Measurements from ENCODE around the gene ZBTB20. TPM values are rescaled to one million over a fixed set of nuclear protein-coding genes. Genes with fewer than 3 reads are reported as not detected.

ZBTB20 gene
- total RNA-seq, 1 donor from 2014 or later, result 21.4 TPM

DNA sequence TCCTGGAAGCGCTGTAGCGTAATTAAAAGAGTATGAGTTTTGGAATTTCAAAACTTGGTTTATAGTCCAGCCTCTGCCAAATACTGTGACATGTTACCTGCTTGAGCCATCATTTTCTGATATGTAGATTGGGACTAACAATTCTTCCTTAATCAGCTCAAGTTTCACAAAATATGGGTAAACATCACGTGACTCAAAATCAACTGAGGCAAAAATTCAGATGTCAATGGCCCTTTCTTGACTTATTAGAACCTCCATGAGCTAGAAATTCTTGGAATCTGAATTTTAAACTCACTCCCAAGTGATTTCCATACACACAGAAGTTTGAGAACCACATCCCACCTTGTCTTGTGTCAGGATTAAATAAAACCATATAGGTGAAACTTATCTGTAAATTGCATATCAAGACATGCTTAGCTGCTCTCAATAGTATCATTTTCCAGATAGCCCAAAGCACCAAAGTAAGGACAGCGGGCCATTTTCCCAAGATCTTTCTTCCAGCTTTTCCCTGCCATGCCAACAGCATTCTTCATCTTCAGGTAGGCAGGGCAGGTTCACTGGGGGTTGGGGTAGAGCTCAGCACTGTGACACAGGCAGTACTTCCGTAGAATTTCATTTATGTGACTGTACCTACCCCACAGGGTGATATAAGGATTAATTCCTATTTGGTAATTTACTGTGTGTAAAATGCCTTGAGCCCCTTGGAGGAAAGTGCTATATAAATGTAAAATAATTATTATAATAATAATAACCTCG is 474.2 kb downstream of the ZBTB20 start:
- Histone ChIP-seq H2AFZ (ENCODE audit: low read depth, low read length) (no peak overlapping the region), H3K79me2 (ENCODE audit: insufficient read depth, low read length) (no peaks in the 10 kb centered on the region), H3K4me2 (ENCODE audit: low read length) (no peak overlapping the region), H3K9ac (ENCODE audit: low read length) (no peak overlapping the region), H3K4me3 (ENCODE audit: insufficient read depth, low read depth, low read length) (no peak overlapping the region), H4K20me1 (ENCODE audit: insufficient read depth, low read length) (no peaks in the 10 kb centered on the region), H3K36me3 (ENCODE audit: insufficient read depth, low read length) (no peaks in the 10 kb centered on the region), H3K27ac (ENCODE audit: low read depth, low read length) (no peak overlapping the region), H3K9me3 (ENCODE audit: insufficient read depth, low read depth, low read length) (no peaks in the 10 kb centered on the region), H3K4me1 (ENCODE audit: insufficient read depth, low read length) (peaks cover 11% of the 10 kb centered on the region), H3K27me3 (ENCODE audit: insufficient read depth, low read length) (no peaks in the 10 kb centered on the region)
- Mint-ChIP-seq H3K27ac (ENCODE audit: unreplicated experiment) (peak overlapping the region; percentile 18), H3K27me3 (ENCODE audit: low read depth, unreplicated experiment) (no peaks in the 10 kb centered on the region), H3K4me1 (ENCODE audit: low read depth, unreplicated experiment) (peaks cover 35% of the 10 kb centered on the region), H3K4me3 (ENCODE audit: unreplicated experiment) (no peak overlapping the region), H3K9me3 (ENCODE audit: unreplicated experiment) (peaks cover 2% of the 10 kb centered on the region), H3K36me3 (ENCODE audit: low read depth, unreplicated experiment) (no peaks in the 10 kb centered on the region)
- FAIRE-seq (no peak), DNase-seq (ENCODE audit: low read depth) (no peak)
- TF ChIP-seq EZH2 (IDR thresholded peaks at IDR 0.05; ENCODE audit: insufficient read depth, low read length), result no peak
- TF ChIP-seq, protein P1, sequence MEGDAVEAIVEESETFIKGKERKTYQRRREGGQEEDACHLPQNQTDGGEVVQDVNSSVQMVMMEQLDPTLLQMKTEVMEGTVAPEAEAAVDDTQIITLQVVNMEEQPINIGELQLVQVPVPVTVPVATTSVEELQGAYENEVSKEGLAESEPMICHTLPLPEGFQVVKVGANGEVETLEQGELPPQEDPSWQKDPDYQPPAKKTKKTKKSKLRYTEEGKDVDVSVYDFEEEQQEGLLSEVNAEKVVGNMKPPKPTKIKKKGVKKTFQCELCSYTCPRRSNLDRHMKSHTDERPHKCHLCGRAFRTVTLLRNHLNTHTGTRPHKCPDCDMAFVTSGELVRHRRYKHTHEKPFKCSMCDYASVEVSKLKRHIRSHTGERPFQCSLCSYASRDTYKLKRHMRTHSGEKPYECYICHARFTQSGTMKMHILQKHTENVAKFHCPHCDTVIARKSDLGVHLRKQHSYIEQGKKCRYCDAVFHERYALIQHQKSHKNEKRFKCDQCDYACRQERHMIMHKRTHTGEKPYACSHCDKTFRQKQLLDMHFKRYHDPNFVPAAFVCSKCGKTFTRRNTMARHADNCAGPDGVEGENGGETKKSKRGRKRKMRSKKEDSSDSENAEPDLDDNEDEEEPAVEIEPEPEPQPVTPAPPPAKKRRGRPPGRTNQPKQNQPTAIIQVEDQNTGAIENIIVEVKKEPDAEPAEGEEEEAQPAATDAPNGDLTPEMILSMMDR (IDR thresholded peaks at IDR 0.05; ENCODE audit: insufficient read depth, low read depth, low read length), result no peak

DNA sequence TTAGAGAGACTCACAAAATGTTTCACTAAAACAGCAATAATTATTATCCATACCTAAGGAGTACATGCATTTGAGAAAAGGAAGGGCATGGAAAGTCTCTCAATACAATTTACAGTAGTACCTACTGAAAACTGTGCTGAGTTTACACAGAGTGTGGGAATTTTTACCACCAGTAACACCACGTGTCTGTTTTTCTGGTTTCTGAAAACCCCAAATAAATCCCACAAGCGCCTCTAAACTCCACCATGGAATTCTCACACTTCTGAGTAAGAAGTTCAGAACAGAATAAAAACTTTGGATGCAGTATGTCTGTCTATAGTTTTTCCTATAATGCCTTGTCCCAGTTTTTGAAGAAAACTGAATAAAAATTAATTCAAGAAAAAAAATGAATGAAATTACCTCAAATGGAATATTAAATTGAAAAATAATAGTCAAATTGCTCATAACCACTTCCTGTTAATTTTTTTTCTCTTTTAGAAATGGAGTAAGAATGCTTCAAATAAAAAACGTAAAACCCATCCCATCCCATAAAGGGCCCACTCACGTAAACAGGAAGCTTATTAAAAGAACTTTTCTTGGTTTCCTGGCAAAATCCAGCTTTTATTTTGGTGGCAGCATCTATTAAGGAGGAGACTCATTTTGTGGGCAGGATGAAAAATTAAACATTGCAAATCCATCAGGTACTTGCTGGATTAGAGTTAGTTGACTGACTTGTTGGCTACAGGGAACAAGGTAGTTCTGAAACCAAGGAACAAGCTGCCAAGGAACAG is 475.2 kb downstream of the ZBTB20 start:
- H3K4me2 ChIP-seq (ENCODE audit: low read length), result no peak overlapping the region
- H3K9ac ChIP-seq (ENCODE audit: low read length), result no peak overlapping the region
- no peak overlapping the region for H3K27ac ChIP-seq (ENCODE audit: low read depth, low read length)
- Mint-ChIP-seq H3K27ac (ENCODE audit: unreplicated experiment) (peak overlapping the region; percentile 18), H3K27me3 (ENCODE audit: low read depth, unreplicated experiment) (no peaks in the 10 kb centered on the region), H3K4me3 (ENCODE audit: unreplicated experiment) (no peak overlapping the region), H3K4me1 (ENCODE audit: low read depth, unreplicated experiment) (peaks cover 39% of the 10 kb centered on the region), H3K9me3 (ENCODE audit: unreplicated experiment) (peaks cover 2% of the 10 kb centered on the region), H3K36me3 (ENCODE audit: low read depth, unreplicated experiment) (no peaks in the 10 kb centered on the region)
- H3K36me3 ChIP-seq (ENCODE audit: insufficient read depth, low read length), result no peaks in the 10 kb centered on the region
- no peak overlapping the region for H2AFZ ChIP-seq (ENCODE audit: low read depth, low read length)
- TF ChIP-seq, protein P1 (IDR thresholded peaks at IDR 0.05; ENCODE audit: insufficient read depth, low read depth, low read length), result no peak
- no peak for TF ChIP-seq EZH2 (IDR thresholded peaks at IDR 0.05; ENCODE audit: insufficient read depth, low read length)
- H3K79me2 ChIP-seq (ENCODE audit: insufficient read depth, low read length), result no peaks in the 10 kb centered on the region
- H3K4me3 ChIP-seq (ENCODE audit: insufficient read depth, low read depth, low read length), result no peak overlapping the region
- H3K9me3 ChIP-seq (ENCODE audit: insufficient read depth, low read depth, low read length), result no peaks in the 10 kb centered on the region
- no peaks in the 10 kb centered on the region for H3K27me3 ChIP-seq (ENCODE audit: insufficient read depth, low read length)
- FAIRE-seq (no peak), DNase-seq (ENCODE audit: low read depth) (no peak)
- H4K20me1 ChIP-seq (ENCODE audit: insufficient read depth, low read length), result no peaks in the 10 kb centered on the region
- peaks cover 11% of the 10 kb centered on the region for H3K4me1 ChIP-seq (ENCODE audit: insufficient read depth, low read length)
